PC-3 (cell line): ENCODE data around the gene RPS5.

ENCODE experiments used
- EZH2 ChIP-seq: fragments of 300-600 bp; sonication (generic); IDR thresholded peaks from one replicate; pipeline ENCODE4 v1.6.1; 2017; ENCODE audit warnings: antibody characterized with exemption, mild to moderate bottlenecking, low read length; ENCODE audit not compliant: unreplicated experiment
- EZH2phosphoT487 ChIP-seq: fragments of 300-600 bp; sonication (generic); IDR thresholded peaks from 2 replicates; pipeline ENCODE4 v1.6.1; 2018; ENCODE audit warnings: mild to moderate bottlenecking, antibody characterized with exemption, low read length, borderline replicate concordance
- TF ChIP-seq, protein P1 (sequence below): fragments of 300-600 bp; sonication (generic); conservative IDR thresholded peaks from 2 replicates; pipeline ENCODE4 v1.5.1; 2017; ENCODE audit warnings: antibody characterized with exemption, low read depth, mild to moderate bottlenecking, low read length

- no peak for TF ChIP-seq EZH2
- TF ChIP-seq, protein P1, sequence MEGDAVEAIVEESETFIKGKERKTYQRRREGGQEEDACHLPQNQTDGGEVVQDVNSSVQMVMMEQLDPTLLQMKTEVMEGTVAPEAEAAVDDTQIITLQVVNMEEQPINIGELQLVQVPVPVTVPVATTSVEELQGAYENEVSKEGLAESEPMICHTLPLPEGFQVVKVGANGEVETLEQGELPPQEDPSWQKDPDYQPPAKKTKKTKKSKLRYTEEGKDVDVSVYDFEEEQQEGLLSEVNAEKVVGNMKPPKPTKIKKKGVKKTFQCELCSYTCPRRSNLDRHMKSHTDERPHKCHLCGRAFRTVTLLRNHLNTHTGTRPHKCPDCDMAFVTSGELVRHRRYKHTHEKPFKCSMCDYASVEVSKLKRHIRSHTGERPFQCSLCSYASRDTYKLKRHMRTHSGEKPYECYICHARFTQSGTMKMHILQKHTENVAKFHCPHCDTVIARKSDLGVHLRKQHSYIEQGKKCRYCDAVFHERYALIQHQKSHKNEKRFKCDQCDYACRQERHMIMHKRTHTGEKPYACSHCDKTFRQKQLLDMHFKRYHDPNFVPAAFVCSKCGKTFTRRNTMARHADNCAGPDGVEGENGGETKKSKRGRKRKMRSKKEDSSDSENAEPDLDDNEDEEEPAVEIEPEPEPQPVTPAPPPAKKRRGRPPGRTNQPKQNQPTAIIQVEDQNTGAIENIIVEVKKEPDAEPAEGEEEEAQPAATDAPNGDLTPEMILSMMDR: no peak
- TF ChIP-seq EZH2phosphoT487: no peak
Measured at GRCh38 chr19:58429745-58430144, 42.7 kb downstream of the RPS5 start.
